Esophagus muscularis mucosa (tissue), 4 donors: Measurements from ENCODE around the gene RASGRF1.

ENCODE experiments used
- CTCF ChIP-seq, 3 experiments: fragments of 200-600 bp in 2 of 3; fragments of 450-650 bp in 1 of 3; sonication (generic) in 2 of 3; IDR thresholded peaks; one replicate each; pipeline ENCODE4 v1.5.1; 2017 to 2019; ENCODE audit warnings: antibody characterized with exemption in 3 of 3, mild to moderate bottlenecking in 2 of 3, moderate library complexity in 1 of 3
- EP300 ChIP-seq: sonication (generic); formaldehyde crosslinking; IDR thresholded peaks from one replicate; pipeline ENCODE4 v1.6.1; 2017; ENCODE audit warnings: antibody characterized with exemption
- POLR2A ChIP-seq: fragments of 450-650 bp; IDR thresholded peaks from one replicate; pipeline ENCODE4 v1.6.1; 2017; ENCODE audit warnings: antibody characterized with exemption, moderate library complexity, mild to moderate bottlenecking, low read depth

- TF ChIP-seq CTCF (IDR thresholded peaks at IDR 0.05) (no peak), POLR2A (no peak), EP300 (no peak)
These were observed 107.8 kb downstream of the RASGRF1 start for GRCh38 chr15:78982736-78983135.
